IMR-90 (cell line): ENCODE measurements around the gene PRKN. TPM values are rescaled to one million over a fixed set of nuclear protein-coding genes. Genes with fewer than 3 reads are reported as not detected.

Source experiments
- ATAC-seq: fragments of 200-7000 bp; cut with Tn5 transposase; 2 replicates; pipeline ENCODE4 v1.9.1; 2020; ENCODE audit warnings: low read depth, mild to moderate bottlenecking, moderate library complexity
- BruUV-seq: library from RNA; stranded (reverse); fragments of 400-500 nt; replicated peaks from 2 replicates; lab custom pipeline; 2021; lab: Mats Ljungman, UMichigan
- CTCF ChIA-PET: fragments of 300-600 bp; formaldehyde crosslinking; extraction: SDS; loops from one replicate; lab custom pipeline; 2021; ENCODE audit warnings: antibody characterized with exemption; lab: Yijun Ruan, JAX
- POLR2A ChIA-PET: fragments of 300-600 bp; sonication (Branson Sonifier 250); formaldehyde crosslinking; loops from one replicate; lab custom pipeline; 2022; ENCODE audit warnings: antibody characterized with exemption; ENCODE audit not compliant: unreplicated experiment; lab: Charles Lee
- DNase-seq: peaks from one replicate; pipeline ENCODE4 v3.0.0; 2013
- H2AFZ ChIP-seq: replicated peaks from 2 replicates; pipeline ENCODE3; 2013; ENCODE audit warnings: low read length, mild to moderate bottlenecking; ENCODE audit not compliant: poor library complexity
- H2AK5ac ChIP-seq: 2 replicates; pipeline ENCODE4 v1.6.1; 2013; ENCODE audit warnings: low read depth, low read length, inconsistent platforms
- H2AK9ac ChIP-seq: replicated peaks from 2 replicates; pipeline ENCODE3; 2013; ENCODE audit warnings: mild to moderate bottlenecking, low read depth, low read length, moderate library complexity; ENCODE audit not compliant: poor library complexity
- H2BK120ac ChIP-seq: 2 replicates; pipeline ENCODE4 v1.6.1; 2013; ENCODE audit warnings: low read depth, low read length, inconsistent platforms
- H2BK15ac ChIP-seq: 3 replicates; pipeline ENCODE4 v1.6.1; 2013; ENCODE audit warnings: low read depth, low read length, inconsistent platforms
- H2BK20ac ChIP-seq: 2 replicates; pipeline ENCODE4 v1.6.1; 2013; ENCODE audit warnings: low read depth, mild to moderate bottlenecking, inconsistent platforms, low read length, moderate library complexity
- H2BK5ac ChIP-seq: 2 replicates; pipeline ENCODE4 v1.6.1; 2013; ENCODE audit warnings: mild to moderate bottlenecking, low read depth, low read length, inconsistent platforms; ENCODE audit not compliant: poor library complexity, severe bottlenecking
- H3K14ac ChIP-seq: replicated peaks from 2 replicates; pipeline ENCODE4 v1.6.1; 2013; ENCODE audit warnings: low read depth, low read length, inconsistent platforms
- H3K18ac ChIP-seq: 2 replicates; pipeline ENCODE4 v1.6.1; 2013; ENCODE audit warnings: low read depth, low read length, control low read depth
- H3K23ac ChIP-seq: 2 replicates; pipeline ENCODE4 v1.6.1; 2013; ENCODE audit warnings: low read depth, low read length, inconsistent platforms
- H3K27ac ChIP-seq: 2 replicates; pipeline ENCODE4 v1.5.1; 2013; ENCODE audit warnings: mild to moderate bottlenecking, control low read depth, low read length; ENCODE audit not compliant: insufficient read depth
- H3K27me3 ChIP-seq: 2 replicates; pipeline ENCODE4 v1.6.1; 2013; ENCODE audit warnings: low read length; ENCODE audit not compliant: control insufficient read depth, insufficient read depth
- H3K36me3 ChIP-seq: 2 replicates; pipeline ENCODE4 v1.6.1; 2013; ENCODE audit warnings: low read length, mixed read lengths; ENCODE audit not compliant: control insufficient read depth, insufficient read depth
- H3K4ac ChIP-seq: 2 replicates; pipeline ENCODE4 v1.6.1; 2013; ENCODE audit warnings: low read depth, low read length, inconsistent platforms
- H3K4me1 ChIP-seq: 2 replicates; pipeline ENCODE4 v1.6.1; 2013; ENCODE audit warnings: low read length, mixed read lengths; ENCODE audit not compliant: control insufficient read depth, insufficient read depth
- H3K4me2 ChIP-seq: 2 replicates; pipeline ENCODE4 v1.6.1; 2013; ENCODE audit warnings: low read depth, mild to moderate bottlenecking, control low read depth, low read length, moderate library complexity
- H3K4me3 ChIP-seq: 2 replicates; pipeline ENCODE4 v1.5.1; 2013; ENCODE audit warnings: low read depth, mild to moderate bottlenecking, control low read depth, low read length, moderate library complexity; ENCODE audit not compliant: insufficient read depth
- H3K56ac ChIP-seq: 2 replicates; pipeline ENCODE4 v1.6.1; 2013; ENCODE audit warnings: low read length, inconsistent platforms; ENCODE audit not compliant: insufficient read depth; ENCODE audit errors: extremely low read depth
- H3K79me1 ChIP-seq, 2 experiments: 2 replicates each; pipeline ENCODE4 v1.6.1; 2013; ENCODE audit warnings: low read length in 2 of 2, inconsistent platforms in 1 of 2, low read depth in 1 of 2
- H3K9ac ChIP-seq: 2 replicates; pipeline ENCODE4 v1.6.1; 2013; ENCODE audit warnings: low read depth, low read length, control low read depth
- H3K9me1 ChIP-seq: 2 replicates; pipeline ENCODE4 v1.6.1; 2013; ENCODE audit warnings: low read length, inconsistent platforms; ENCODE audit not compliant: insufficient read depth
- H3K9me3 ChIP-seq: 2 replicates; pipeline ENCODE4 v1.6.1; 2013; ENCODE audit warnings: low read length; ENCODE audit not compliant: control insufficient read depth, insufficient read depth
- H4K20me1 ChIP-seq: 2 replicates; pipeline ENCODE4 v1.6.1; 2013; ENCODE audit warnings: low read length, inconsistent platforms; ENCODE audit not compliant: insufficient read depth
- H4K5ac ChIP-seq: 2 replicates; pipeline ENCODE4 v1.6.1; 2013; ENCODE audit warnings: mild to moderate bottlenecking, low read depth, low read length, control low read depth
- H4K8ac ChIP-seq, 2 experiments: 2 replicates each; pipeline ENCODE4 v1.6.1; 2013; ENCODE audit warnings: low read depth in 2 of 2, low read length in 2 of 2, control low read depth in 1 of 2, inconsistent platforms in 1 of 2
- H4K91ac ChIP-seq: 2 replicates; pipeline ENCODE4 v1.6.1; 2013; ENCODE audit warnings: low read depth, low read length, inconsistent platforms; ENCODE audit not compliant: insufficient read depth
- BHLHE40 ChIP-seq: fragments of 150-350 bp; IDR thresholded peaks from 2 replicates; pipeline ENCODE4 v1.6.1; 2016; ENCODE audit warnings: mild to moderate bottlenecking, low read depth, low read length
- CEBPB ChIP-seq: IDR thresholded peaks from 2 replicates; pipeline ENCODE4 v1.6.1; 2012; ENCODE audit warnings: low read depth, low read length, improper control_type of control experiment
- CHD1 ChIP-seq: IDR thresholded peaks from 2 replicates; pipeline ENCODE4 v1.6.1; 2012; ENCODE audit warnings: low read depth, low read length, improper control_type of control experiment
- FOS ChIP-seq: fragments of 150-350 bp; IDR thresholded peaks from 2 replicates; pipeline ENCODE4 v1.6.1; 2016; ENCODE audit warnings: low read depth, low read length
- MAFK ChIP-seq: IDR thresholded peaks from 2 replicates; pipeline ENCODE4 v1.6.1; 2012; ENCODE audit warnings: low read depth, low read length, improper control_type of control experiment
- MAZ ChIP-seq: IDR thresholded peaks from 2 replicates; pipeline ENCODE4 v1.6.1; 2012; ENCODE audit warnings: low read depth, mild to moderate bottlenecking, low read length, improper control_type of control experiment, moderate library complexity, borderline replicate concordance
- MXI1 ChIP-seq: IDR thresholded peaks from 2 replicates; pipeline ENCODE4 v1.6.1; 2012; ENCODE audit warnings: low read depth, mild to moderate bottlenecking, low read length, moderate library complexity, borderline replicate concordance
- NFE2L2 ChIP-seq: fragments of 150-350 bp; IDR thresholded peaks from 2 replicates; pipeline ENCODE4 v1.6.1; 2016; ENCODE audit warnings: low read depth, mild to moderate bottlenecking, low read length
- POLR2A ChIP-seq: IDR thresholded peaks from 2 replicates; pipeline ENCODE4 v1.6.1; 2012; ENCODE audit warnings: mild to moderate bottlenecking, low read depth, low read length
- RAD21 ChIP-seq: IDR thresholded peaks from 2 replicates; pipeline ENCODE4 v1.6.1; 2012; ENCODE audit warnings: low read length, improper control_type of control experiment
- RCOR1 ChIP-seq: IDR thresholded peaks from 2 replicates; pipeline ENCODE4 v1.6.1; 2012; ENCODE audit warnings: mild to moderate bottlenecking, low read length, improper control_type of control experiment; ENCODE audit not compliant: insufficient replicate concordance
- RFX5 ChIP-seq: IDR thresholded peaks from 2 replicates; pipeline ENCODE4 v1.8.0; 2012; ENCODE audit warnings: low read depth, mild to moderate bottlenecking, low read length, moderate library complexity
- SMC3 ChIP-seq: fragments of 150-350 bp; IDR thresholded peaks from 2 replicates; pipeline ENCODE4 v1.6.1; 2016; ENCODE audit warnings: low read depth, mild to moderate bottlenecking, antibody characterized with exemption, low read length, moderate library complexity
- WGBS, 2 experiments: methylation state at CpG; one replicate each; pipeline versions ENCODE4 v1.1.5 to v1.1.7; 2013; ENCODE audit warnings: missing lambda C conversion rate in 2 of 2; ENCODE audit not compliant: insufficient read length in 1 of 2; ENCODE audit errors: extremely low coverage in 2 of 2; 5-methylcytosine and 5-hydroxymethylcytosine counted together
- dilution Hi-C: fragments of 300-500 bp; cut with HindIII; formaldehyde crosslinking; loops from one replicate; pipeline ENCODE4 v1.14.3; 2018; ENCODE audit warnings: low sequenced_read_pairs; ENCODE audit not compliant: unreplicated experiment
- in situ Hi-C: fragments of 300-500 bp; cut with MboI; formaldehyde crosslinking; loops from 3 replicates; pipeline ENCODE4 v1.14.3; 2019; ENCODE audit warnings: low sequenced_read_pairs, inconsistent platforms, mixed read lengths
- intact Hi-C: fragments of 100-400 bp; cut with micrococcal nuclease; formaldehyde crosslinking; loops from 2 replicates; pipeline ENCODE4 v1.10.0; 2022
- polyA plus RNA-seq, 3 experiments: library from polyadenylated mRNA; depleted of rRNA; stranded (reverse); fragments of >200 nt; gene quantifications; 2 replicates each; pipeline ENCODE4 v1.2.3, GENCODE V29; 2012; ENCODE audit warnings: low replicate concordance in 1 of 3
- total RNA-seq: library from RNA; depleted of rRNA; stranded (reverse); fragments of >200 nt; gene quantifications from 2 replicates; pipeline ENCODE4 v1.2.3, GENCODE V29; 2012
- TF ChIP-seq, protein P1 (sequence below): fragments of 150-350 bp; IDR thresholded peaks from 2 replicates; pipeline ENCODE4 v1.6.1; 2016; ENCODE audit warnings: low read depth, mild to moderate bottlenecking, low read length, moderate library complexity, borderline replicate concordance
- TF ChIP-seq, protein P2 (sequence below): conservative IDR thresholded peaks from 2 replicates; pipeline ENCODE4 v1.5.1; 2012; ENCODE audit warnings: mild to moderate bottlenecking, low read depth, low read length, improper control_type of control experiment
- TF ChIP-seq, protein P3 (sequence below): fragments of 150-350 bp; IDR thresholded peaks from 2 replicates; pipeline ENCODE4 v1.6.1; 2017; ENCODE audit warnings: mild to moderate bottlenecking, antibody characterized with exemption, low read length, low read depth

The PRKN gene
- total and polyA plus RNA-seq, 2 of the 4 experiments (the other 2 are of a cell fraction) = 0.15 to 0.18 TPM

DNA sequence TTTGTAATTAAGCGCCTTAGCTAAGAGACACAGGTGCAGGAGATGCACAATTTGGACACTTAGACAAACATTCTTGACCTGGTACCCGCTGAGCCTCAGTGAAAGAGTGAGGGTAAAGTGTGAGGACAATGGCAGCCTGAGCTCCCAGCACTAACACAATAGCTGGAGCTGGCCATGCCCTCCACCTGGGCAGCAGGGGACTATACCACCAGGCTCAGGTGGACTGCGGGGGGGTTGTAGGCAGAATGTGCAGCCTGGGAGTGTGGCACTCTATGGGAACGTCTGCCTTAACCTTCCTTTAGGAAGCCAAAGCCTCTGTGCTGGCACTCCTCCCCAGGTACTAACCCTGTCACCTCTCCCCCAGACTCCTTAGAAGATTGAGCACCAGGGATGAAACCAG lies 23.6 kb downstream of the PRKN start:
- Histone ChIP-seq H3K4me3 (no peak overlapping the region), H4K20me1 (no peaks in the 10 kb centered on the region), H3K18ac (no peak overlapping the region), H3K27ac (no peak overlapping the region), H3K23ac (no peak overlapping the region), H3K14ac (no peak overlapping the region), H4K5ac (no peak overlapping the region), H2BK120ac (no peak overlapping the region), H2BK15ac (no peak overlapping the region), H3K36me3 (no peaks in the 10 kb centered on the region), H3K4me1 (no peaks in the 10 kb centered on the region), H3K9me1 (no peaks in the 10 kb centered on the region), H4K8ac (no peak overlapping the region), H3K4me2 (no peak overlapping the region), H3K79me1 (no peaks in the 10 kb centered on the region), H2AK9ac (no peak overlapping the region), H4K91ac (no peak overlapping the region), H3K4ac (no peak overlapping the region), H3K27me3 (no peaks in the 10 kb centered on the region), H2AK5ac (no peak overlapping the region), H3K9ac (no peak overlapping the region), H3K56ac (no peak overlapping the region), H2AFZ (no peak overlapping the region), H3K9me3 (peaks cover 7% of the 10 kb centered on the region), H2BK5ac (no peak overlapping the region), H2BK20ac (no peak overlapping the region)
- ChIA-PET CTCF (no interaction called here), POLR2A (no interaction called here)
- dilution Hi-C loops = no loop called here
- WGBS, 2 experiments = no CpG with 5 or more reads among the region's 4 CpGs
- intact Hi-C loops = no loop called here
- no TSS peak for BruUV-seq
- in situ Hi-C loops = no loop called here
- TF ChIP-seq MAFK = no peak
- TF ChIP-seq BHLHE40 = no peak
- TF ChIP-seq, protein P1, sequence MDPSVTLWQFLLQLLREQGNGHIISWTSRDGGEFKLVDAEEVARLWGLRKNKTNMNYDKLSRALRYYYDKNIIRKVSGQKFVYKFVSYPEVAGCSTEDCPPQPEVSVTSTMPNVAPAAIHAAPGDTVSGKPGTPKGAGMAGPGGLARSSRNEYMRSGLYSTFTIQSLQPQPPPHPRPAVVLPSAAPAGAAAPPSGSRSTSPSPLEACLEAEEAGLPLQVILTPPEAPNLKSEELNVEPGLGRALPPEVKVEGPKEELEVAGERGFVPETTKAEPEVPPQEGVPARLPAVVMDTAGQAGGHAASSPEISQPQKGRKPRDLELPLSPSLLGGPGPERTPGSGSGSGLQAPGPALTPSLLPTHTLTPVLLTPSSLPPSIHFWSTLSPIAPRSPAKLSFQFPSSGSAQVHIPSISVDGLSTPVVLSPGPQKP = no peak
- TF ChIP-seq RCOR1 = no peak
- no peak for TF ChIP-seq RAD21
- TF ChIP-seq MAZ = no peak
- no peak for TF ChIP-seq CEBPB
- TF ChIP-seq CHD1 = no peak
- TF ChIP-seq, protein P2, sequence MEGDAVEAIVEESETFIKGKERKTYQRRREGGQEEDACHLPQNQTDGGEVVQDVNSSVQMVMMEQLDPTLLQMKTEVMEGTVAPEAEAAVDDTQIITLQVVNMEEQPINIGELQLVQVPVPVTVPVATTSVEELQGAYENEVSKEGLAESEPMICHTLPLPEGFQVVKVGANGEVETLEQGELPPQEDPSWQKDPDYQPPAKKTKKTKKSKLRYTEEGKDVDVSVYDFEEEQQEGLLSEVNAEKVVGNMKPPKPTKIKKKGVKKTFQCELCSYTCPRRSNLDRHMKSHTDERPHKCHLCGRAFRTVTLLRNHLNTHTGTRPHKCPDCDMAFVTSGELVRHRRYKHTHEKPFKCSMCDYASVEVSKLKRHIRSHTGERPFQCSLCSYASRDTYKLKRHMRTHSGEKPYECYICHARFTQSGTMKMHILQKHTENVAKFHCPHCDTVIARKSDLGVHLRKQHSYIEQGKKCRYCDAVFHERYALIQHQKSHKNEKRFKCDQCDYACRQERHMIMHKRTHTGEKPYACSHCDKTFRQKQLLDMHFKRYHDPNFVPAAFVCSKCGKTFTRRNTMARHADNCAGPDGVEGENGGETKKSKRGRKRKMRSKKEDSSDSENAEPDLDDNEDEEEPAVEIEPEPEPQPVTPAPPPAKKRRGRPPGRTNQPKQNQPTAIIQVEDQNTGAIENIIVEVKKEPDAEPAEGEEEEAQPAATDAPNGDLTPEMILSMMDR = no peak
- no peak for TF ChIP-seq RFX5
- TF ChIP-seq, protein P3, sequence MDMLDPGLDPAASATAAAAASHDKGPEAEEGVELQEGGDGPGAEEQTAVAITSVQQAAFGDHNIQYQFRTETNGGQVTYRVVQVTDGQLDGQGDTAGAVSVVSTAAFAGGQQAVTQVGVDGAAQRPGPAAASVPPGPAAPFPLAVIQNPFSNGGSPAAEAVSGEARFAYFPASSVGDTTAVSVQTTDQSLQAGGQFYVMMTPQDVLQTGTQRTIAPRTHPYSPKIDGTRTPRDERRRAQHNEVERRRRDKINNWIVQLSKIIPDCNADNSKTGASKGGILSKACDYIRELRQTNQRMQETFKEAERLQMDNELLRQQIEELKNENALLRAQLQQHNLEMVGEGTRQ = no peak
- no peak for TF ChIP-seq POLR2A
- no peak for TF ChIP-seq MXI1
- TF ChIP-seq SMC3 = no peak
- no peak for TF ChIP-seq FOS
- no peak for TF ChIP-seq NFE2L2
- ATAC-seq = no peak
- no peak for DNase-seq
